ENCODE results near the gene TNNT1. TPM values are rescaled to one million over a fixed set of nuclear protein-coding genes. Genes with fewer than 3 reads are reported as not detected.

Gene TNNT1
- total RNA-seq, 1 donor from 2014 or later: 8.3 TPM

GRCh38 chr19:55171440-55171839, 22.4 kb upstream of the TNNT1 start:
- Mint-ChIP-seq H3K4me3 (ENCODE audit: unreplicated experiment) (peak overlapping the region; percentile 4), H3K36me3 (ENCODE audit: low read depth, unreplicated experiment) (no peaks in the 10 kb centered on the region), H3K9me3 (ENCODE audit: unreplicated experiment) (no peaks in the 10 kb centered on the region), H3K27me3 (ENCODE audit: low read depth, unreplicated experiment) (peaks cover 48% of the 10 kb centered on the region), H3K27ac (ENCODE audit: unreplicated experiment) (no peak overlapping the region), H3K4me1 (ENCODE audit: low read depth, unreplicated experiment) (peaks cover 5% of the 10 kb centered on the region)
- H3K4me1 ChIP-seq (ENCODE audit: insufficient read depth, low read length): peaks cover 18% of the 10 kb centered on the region
- no peaks in the 10 kb centered on the region for H3K79me2 ChIP-seq (ENCODE audit: insufficient read depth, low read length)
- no peak overlapping the region for H3K4me2 ChIP-seq (ENCODE audit: low read length)
- no peak overlapping the region for H3K4me3 ChIP-seq (ENCODE audit: insufficient read depth, low read depth, low read length)
- no peak overlapping the region for H3K9ac ChIP-seq (ENCODE audit: low read length)
- no peak overlapping the region for H2AFZ ChIP-seq (ENCODE audit: low read depth, low read length)
- H3K9me3 ChIP-seq (ENCODE audit: insufficient read depth, low read depth, low read length): peaks cover 3% of the 10 kb centered on the region
- TF ChIP-seq EZH2 (IDR thresholded peaks at IDR 0.05; ENCODE audit: insufficient read depth, low read length): no peak
- TF ChIP-seq, protein P1, sequence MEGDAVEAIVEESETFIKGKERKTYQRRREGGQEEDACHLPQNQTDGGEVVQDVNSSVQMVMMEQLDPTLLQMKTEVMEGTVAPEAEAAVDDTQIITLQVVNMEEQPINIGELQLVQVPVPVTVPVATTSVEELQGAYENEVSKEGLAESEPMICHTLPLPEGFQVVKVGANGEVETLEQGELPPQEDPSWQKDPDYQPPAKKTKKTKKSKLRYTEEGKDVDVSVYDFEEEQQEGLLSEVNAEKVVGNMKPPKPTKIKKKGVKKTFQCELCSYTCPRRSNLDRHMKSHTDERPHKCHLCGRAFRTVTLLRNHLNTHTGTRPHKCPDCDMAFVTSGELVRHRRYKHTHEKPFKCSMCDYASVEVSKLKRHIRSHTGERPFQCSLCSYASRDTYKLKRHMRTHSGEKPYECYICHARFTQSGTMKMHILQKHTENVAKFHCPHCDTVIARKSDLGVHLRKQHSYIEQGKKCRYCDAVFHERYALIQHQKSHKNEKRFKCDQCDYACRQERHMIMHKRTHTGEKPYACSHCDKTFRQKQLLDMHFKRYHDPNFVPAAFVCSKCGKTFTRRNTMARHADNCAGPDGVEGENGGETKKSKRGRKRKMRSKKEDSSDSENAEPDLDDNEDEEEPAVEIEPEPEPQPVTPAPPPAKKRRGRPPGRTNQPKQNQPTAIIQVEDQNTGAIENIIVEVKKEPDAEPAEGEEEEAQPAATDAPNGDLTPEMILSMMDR (IDR thresholded peaks at IDR 0.05; ENCODE audit: insufficient read depth, low read depth, low read length): no peak
- H3K27me3 ChIP-seq (ENCODE audit: insufficient read depth, low read length): peaks cover 19% of the 10 kb centered on the region
- no peak overlapping the region for H3K27ac ChIP-seq (ENCODE audit: low read depth, low read length)
- no peaks in the 10 kb centered on the region for H4K20me1 ChIP-seq (ENCODE audit: insufficient read depth, low read length)
- no peak for DNase-seq (ENCODE audit: low read depth)
- no peak for FAIRE-seq
- no peaks in the 10 kb centered on the region for H3K36me3 ChIP-seq (ENCODE audit: insufficient read depth, low read length)

GRCh38 chr19:55169136-55169535, 20.1 kb upstream of the TNNT1 start:
- Mint-ChIP-seq H3K4me3 (ENCODE audit: unreplicated experiment) (no peak overlapping the region), H3K4me1 (ENCODE audit: low read depth, unreplicated experiment) (peaks cover 5% of the 10 kb centered on the region), H3K27ac (ENCODE audit: unreplicated experiment) (no peak overlapping the region), H3K9me3 (ENCODE audit: unreplicated experiment) (no peaks in the 10 kb centered on the region), H3K36me3 (ENCODE audit: low read depth, unreplicated experiment) (peaks cover 2% of the 10 kb centered on the region), H3K27me3 (ENCODE audit: low read depth, unreplicated experiment) (peaks cover 39% of the 10 kb centered on the region)
- Histone ChIP-seq H3K36me3 (ENCODE audit: insufficient read depth, low read length) (no peaks in the 10 kb centered on the region), H3K4me3 (ENCODE audit: insufficient read depth, low read depth, low read length) (no peak overlapping the region), H3K9ac (ENCODE audit: low read length) (no peak overlapping the region), H3K79me2 (ENCODE audit: insufficient read depth, low read length) (no peaks in the 10 kb centered on the region), H3K27ac (ENCODE audit: low read depth, low read length) (no peak overlapping the region), H3K27me3 (ENCODE audit: insufficient read depth, low read length) (peaks cover 13% of the 10 kb centered on the region), H3K9me3 (ENCODE audit: insufficient read depth, low read depth, low read length) (no peaks in the 10 kb centered on the region), H2AFZ (ENCODE audit: low read depth, low read length) (no peak overlapping the region), H3K4me1 (ENCODE audit: insufficient read depth, low read length) (peaks cover 18% of the 10 kb centered on the region), H4K20me1 (ENCODE audit: insufficient read depth, low read length) (no peaks in the 10 kb centered on the region), H3K4me2 (ENCODE audit: low read length) (no peak overlapping the region)
- no peak for DNase-seq (ENCODE audit: low read depth)
- TF ChIP-seq, protein P1 (IDR thresholded peaks at IDR 0.05; ENCODE audit: insufficient read depth, low read depth, low read length): no peak
- TF ChIP-seq EZH2 (IDR thresholded peaks at IDR 0.05; ENCODE audit: insufficient read depth, low read length): no peak
- no peak for FAIRE-seq

GRCh38 chr19:55166530-55167268, 17.7 kb upstream of the TNNT1 start, which contains the start of gene DNAAF3:
TSS of gene DNAAF3 (minus strand) at chr19:55166613. CDS start at chr19:55166413, 200 bp downstream.
- no peaks in the 10 kb centered on the region for H3K9me3 Mint-ChIP-seq (ENCODE audit: unreplicated experiment)
- peaks cover 5% of the 10 kb centered on the region for H3K4me1 ChIP-seq (ENCODE audit: insufficient read depth, low read length)
- no peaks in the 10 kb centered on the region for H3K36me3 ChIP-seq (ENCODE audit: insufficient read depth, low read length)
- H3K27me3 Mint-ChIP-seq (ENCODE audit: low read depth, unreplicated experiment): peaks cover 36% of the 10 kb centered on the region
- H3K79me2 ChIP-seq (ENCODE audit: insufficient read depth, low read length): no peaks in the 10 kb centered on the region
- H3K4me3 ChIP-seq (ENCODE audit: insufficient read depth, low read depth, low read length): peak within 1 kb of the TSS; percentile 59
- TF ChIP-seq, protein P1 (IDR thresholded peaks at IDR 0.05; ENCODE audit: insufficient read depth, low read depth, low read length): no peak
- no peak for TF ChIP-seq EZH2 (IDR thresholded peaks at IDR 0.05; ENCODE audit: insufficient read depth, low read length)
- FAIRE-seq (peak; percentile 23), DNase-seq (ENCODE audit: low read depth) (peak; percentile 93)
- no peaks in the 10 kb centered on the region for H4K20me1 ChIP-seq (ENCODE audit: insufficient read depth, low read length)
- peak within 1 kb of the TSS; percentile 93 for H3K27ac Mint-ChIP-seq (ENCODE audit: unreplicated experiment)
- H3K36me3 Mint-ChIP-seq (ENCODE audit: low read depth, unreplicated experiment): peaks cover 2% of the 10 kb centered on the region
- H3K27ac ChIP-seq (ENCODE audit: low read depth, low read length): no peak within 1 kb of the TSS
- peak within 1 kb of the TSS; percentile 93 for H3K4me2 ChIP-seq (ENCODE audit: low read length)
- peaks cover 20% of the 10 kb centered on the region for H3K27me3 ChIP-seq (ENCODE audit: insufficient read depth, low read length)
- peak within 1 kb of the TSS; percentile 98 for H3K4me3 Mint-ChIP-seq (ENCODE audit: unreplicated experiment)
- peak within 1 kb of the TSS; percentile 16 for H3K9ac ChIP-seq (ENCODE audit: low read length)
- H3K9me3 ChIP-seq (ENCODE audit: insufficient read depth, low read depth, low read length): no peaks in the 10 kb centered on the region
- peak within 1 kb of the TSS; percentile 88 for H2AFZ ChIP-seq (ENCODE audit: low read depth, low read length)
- no peaks in the 10 kb centered on the region for H3K4me1 Mint-ChIP-seq (ENCODE audit: low read depth, unreplicated experiment)

All from astrocyte (in vitro differentiated cells and primary cell).